SK-N-SH (cell line): ENCODE results near the gene ASB7.

ENCODE experiments used
- CTCF ChIP-seq: fragments of 200-600 bp; sonication (generic); IDR thresholded peaks from 2 replicates; pipeline ENCODE4 v1.6.1; 2017; ENCODE audit warnings: antibody characterized with exemption, mild to moderate bottlenecking, moderate library complexity
- EP300 ChIP-seq, 2 experiments: IDR thresholded peaks; 2 replicates each; pipeline versions ENCODE4 v1.4.0 to v1.6.1; 2012; ENCODE audit warnings: borderline replicate concordance in 1 of 2, low read depth in 1 of 2, low read length in 1 of 2
- JUND ChIP-seq: IDR thresholded peaks from 2 replicates; pipeline ENCODE4 v1.4.0; 2012
- NFIC ChIP-seq: IDR thresholded peaks from 2 replicates; pipeline ENCODE4 v1.4.0; 2012; ENCODE audit warnings: borderline replicate concordance
- USF2 ChIP-seq: fragments of 150-350 bp; IDR thresholded peaks from 2 replicates; pipeline ENCODE4 v1.6.1; 2017; ENCODE audit warnings: antibody characterized with exemption, low read length, low read depth, borderline replicate concordance

DNA sequence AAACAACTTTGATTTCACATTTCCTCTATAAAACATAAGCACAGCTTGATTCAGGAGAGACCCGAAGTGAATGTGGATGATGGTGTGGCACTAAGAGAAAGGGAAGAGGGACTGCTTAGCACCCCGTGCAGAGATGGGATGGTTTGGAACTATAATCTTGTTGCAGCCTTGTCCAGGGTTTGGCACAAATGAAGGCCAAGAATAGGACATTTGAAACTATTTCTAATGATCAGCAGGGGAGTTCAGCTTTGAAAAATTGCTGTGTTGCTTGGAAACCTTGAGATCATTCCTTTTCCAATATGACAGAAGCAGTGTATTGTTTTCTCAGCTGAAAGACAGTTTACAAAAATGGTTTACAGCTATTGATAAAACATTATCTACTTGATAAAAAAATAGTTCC, 49.7 kb downstream of the ASB7 start:
- TF ChIP-seq CTCF (no peak), EP300 (IDR thresholded peaks at IDR 0.05; ENCODE audit: borderline replicate concordance in 1 of 2, low read depth in 1 of 2, low read length in 1 of 2) (no peak), NFIC (no peak), JUND (no peak), USF2 (no peak)
